HL-60 (cell line): ENCODE measurements around the gene PRRG1.

Experiments
- DNase-seq, 2 experiments: peaks; one replicate each; pipeline ENCODE4 v3.0.0-alpha.2; 2010 to 2020; ENCODE audit warnings: low read depth in 1 of 2, low spot score in 1 of 2
- H3K27ac ChIP-seq: fragments of 250-450 bp; sonication (Bioruptor Pico); replicated peaks from 2 replicates; pipeline ENCODE4 v1.5.1; 2020; ENCODE audit warnings: mild to moderate bottlenecking, moderate library complexity
- H3K27me3 ChIP-seq: fragments of 250-450 bp; sonication (Bioruptor Pico); 2 replicates; pipeline ENCODE4 v1.5.1; 2021; ENCODE audit warnings: mild to moderate bottlenecking, moderate library complexity; ENCODE audit not compliant: insufficient read depth, poor library complexity, severe bottlenecking
- H3K4me3 ChIP-seq: replicated peaks from 2 replicates; pipeline ENCODE4 v1.5.1; 2011; ENCODE audit warnings: mild to moderate bottlenecking, control low read depth, low read length; ENCODE audit not compliant: insufficient read depth
- CTCF ChIP-seq: IDR thresholded peaks from one replicate; pipeline ENCODE4 v1.5.1; 2011; ENCODE audit warnings: low read length, control low read depth, inconsistent platforms; ENCODE audit not compliant: insufficient read depth
- GABPA ChIP-seq: IDR thresholded peaks from 2 replicates; pipeline ENCODE4 v1.6.1; 2012; ENCODE audit warnings: low read depth
- POLR2AphosphoS5 ChIP-seq: IDR thresholded peaks from 2 replicates; pipeline ENCODE4 v1.6.1; 2012; ENCODE audit warnings: low read depth
- SPI1 ChIP-seq: IDR thresholded peaks from 2 replicates; pipeline ENCODE4 v1.6.1; 2012; ENCODE audit warnings: low read depth, mild to moderate bottlenecking, borderline replicate concordance
- TF ChIP-seq, protein P1 (sequence below): IDR thresholded peaks from 2 replicates; pipeline ENCODE4 v1.6.1; 2012; ENCODE audit warnings: low read depth; ENCODE audit not compliant: insufficient replicate concordance

Gene PRRG1

GRCh38 chrX:37315511-37316248, 33.5 kb upstream of the PRRG1 start:
- H3K27me3 ChIP-seq, result no peaks in the 10 kb centered on the region
- TF ChIP-seq CTCF (no peak), POLR2AphosphoS5 (no peak), GABPA (no peak)
- TF ChIP-seq, protein P1, sequence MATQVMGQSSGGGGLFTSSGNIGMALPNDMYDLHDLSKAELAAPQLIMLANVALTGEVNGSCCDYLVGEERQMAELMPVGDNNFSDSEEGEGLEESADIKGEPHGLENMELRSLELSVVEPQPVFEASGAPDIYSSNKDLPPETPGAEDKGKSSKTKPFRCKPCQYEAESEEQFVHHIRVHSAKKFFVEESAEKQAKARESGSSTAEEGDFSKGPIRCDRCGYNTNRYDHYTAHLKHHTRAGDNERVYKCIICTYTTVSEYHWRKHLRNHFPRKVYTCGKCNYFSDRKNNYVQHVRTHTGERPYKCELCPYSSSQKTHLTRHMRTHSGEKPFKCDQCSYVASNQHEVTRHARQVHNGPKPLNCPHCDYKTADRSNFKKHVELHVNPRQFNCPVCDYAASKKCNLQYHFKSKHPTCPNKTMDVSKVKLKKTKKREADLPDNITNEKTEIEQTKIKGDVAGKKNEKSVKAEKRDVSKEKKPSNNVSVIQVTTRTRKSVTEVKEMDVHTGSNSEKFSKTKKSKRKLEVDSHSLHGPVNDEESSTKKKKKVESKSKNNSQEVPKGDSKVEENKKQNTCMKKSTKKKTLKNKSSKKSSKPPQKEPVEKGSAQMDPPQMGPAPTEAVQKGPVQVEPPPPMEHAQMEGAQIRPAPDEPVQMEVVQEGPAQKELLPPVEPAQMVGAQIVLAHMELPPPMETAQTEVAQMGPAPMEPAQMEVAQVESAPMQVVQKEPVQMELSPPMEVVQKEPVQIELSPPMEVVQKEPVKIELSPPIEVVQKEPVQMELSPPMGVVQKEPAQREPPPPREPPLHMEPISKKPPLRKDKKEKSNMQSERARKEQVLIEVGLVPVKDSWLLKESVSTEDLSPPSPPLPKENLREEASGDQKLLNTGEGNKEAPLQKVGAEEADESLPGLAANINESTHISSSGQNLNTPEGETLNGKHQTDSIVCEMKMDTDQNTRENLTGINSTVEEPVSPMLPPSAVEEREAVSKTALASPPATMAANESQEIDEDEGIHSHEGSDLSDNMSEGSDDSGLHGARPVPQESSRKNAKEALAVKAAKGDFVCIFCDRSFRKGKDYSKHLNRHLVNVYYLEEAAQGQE, result no peak
- no peak for DNase-seq
- H3K4me3 ChIP-seq, result no peak overlapping the region
- no peak overlapping the region for H3K27ac ChIP-seq

GRCh38 chrX:37320541-37321203, 28.5 kb upstream of the PRRG1 start:
- no peak overlapping the region for H3K27ac ChIP-seq
- H3K27me3 ChIP-seq, result no peaks in the 10 kb centered on the region
- DNase-seq, result peak in 1 of 2 experiments; percentile 64
- TF ChIP-seq GABPA, result no peak
- TF ChIP-seq POLR2AphosphoS5, result peak; percentile 60
- TF ChIP-seq SPI1, result peak; percentile 10; the same call in 1 of the 2 replicates
- H3K4me3 ChIP-seq, result no peak overlapping the region

- H3K4me3 ChIP-seq, result no peak overlapping the region
- no peak for DNase-seq
- TF ChIP-seq POLR2AphosphoS5 (no peak), CTCF (no peak), GABPA (no peak), SPI1 (no peak)
- TF ChIP-seq, protein P1, result no peak
- H3K27me3 ChIP-seq, result no peaks in the 10 kb centered on the region
- H3K27ac ChIP-seq, result no peak overlapping the region
Observed at GRCh38 chrX:37330642-37331041, 18.5 kb upstream of the PRRG1 start.

- no peak overlapping the region for H3K27ac ChIP-seq
- no peaks in the 10 kb centered on the region for H3K27me3 ChIP-seq
- TF ChIP-seq POLR2AphosphoS5 (no peak), GABPA (no peak), SPI1 (no peak), CTCF (no peak)
- TF ChIP-seq, protein P1, result no peak
- DNase-seq, result no peak
- no peak overlapping the region for H3K4me3 ChIP-seq
Observed at GRCh38 chrX:37331546-37331945, 17.6 kb upstream of the PRRG1 start.
